ENCODE results near the gene ACTN3.
"Not testable (repeated sequence)": the region's sequence is repeated elsewhere in the genome, so short reads cannot be mapped to it uniquely, and the experiment has no call there.

The ACTN3 gene

DNA sequence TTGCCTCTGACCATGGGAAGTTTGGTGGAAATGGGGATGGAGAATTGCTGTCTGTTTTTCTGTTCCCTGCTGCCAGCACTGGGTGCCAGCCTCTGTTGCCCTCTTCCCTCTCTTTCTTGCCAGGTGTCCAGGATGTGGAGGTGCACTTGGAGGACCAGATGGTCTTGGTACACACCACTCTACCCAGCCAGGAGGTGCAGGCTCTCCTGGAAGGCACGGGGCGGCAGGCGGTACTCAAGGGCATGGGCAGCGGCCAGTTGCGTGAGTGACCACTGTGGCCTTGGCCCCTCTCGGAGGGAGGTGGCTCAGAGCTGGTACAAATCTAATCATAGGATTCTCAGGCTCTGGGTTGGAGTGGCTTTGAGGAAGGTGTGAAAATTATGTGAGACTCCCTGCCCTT, 52.3 kb downstream of the ACTN3 start:
- Histone ChIP-seq H3K79me2 (ENCODE audit: control insufficient read depth, insufficient read depth, low read length, unreplicated experiment) (no peaks in the 10 kb centered on the region), H3K4me3 (ENCODE audit: low read depth, low read length) (no peak overlapping the region), H3K27ac (ENCODE audit: low read depth, low read length) (no peak overlapping the region), H3K4me1 (ENCODE audit: control insufficient read depth, insufficient read depth, low read length, unreplicated experiment) (peaks cover 48% of the 10 kb centered on the region), H3K36me3 (ENCODE audit: insufficient read depth, low read length) (peaks cover 7% of the 10 kb centered on the region; the same call in 1 of the 2 replicates), H2AFZ (ENCODE audit: low read length, unreplicated experiment) (no peak overlapping the region), H3K27me3 (ENCODE audit: insufficient read depth, low read length) (no peaks in the 10 kb centered on the region)

- Histone ChIP-seq H3K27ac (ENCODE audit: low read depth, low read length) (peak overlapping the region; percentile 38), H3K27me3 (ENCODE audit: insufficient read depth, low read length) (no peaks in the 10 kb centered on the region), H2AFZ (ENCODE audit: low read length, unreplicated experiment) (no peak overlapping the region), H3K36me3 (ENCODE audit: insufficient read depth, low read length) (peaks cover 7% of the 10 kb centered on the region; the same call in 1 of the 2 replicates), H3K4me3 (ENCODE audit: low read depth, low read length) (no peak overlapping the region), H3K79me2 (ENCODE audit: control insufficient read depth, insufficient read depth, low read length, unreplicated experiment) (no peaks in the 10 kb centered on the region), H3K4me1 (ENCODE audit: control insufficient read depth, insufficient read depth, low read length, unreplicated experiment) (peaks cover 41% of the 10 kb centered on the region)
Measured at GRCh38 chr11:66600219-66600618, 53.5 kb downstream of the ACTN3 start.

GRCh38 chr11:66600631-66601233, 54.0 kb downstream of the ACTN3 start:
- Histone ChIP-seq H2AFZ (ENCODE audit: low read length, unreplicated experiment) (no peak overlapping the region), H3K79me2 (ENCODE audit: control insufficient read depth, insufficient read depth, low read length, unreplicated experiment) (no peaks in the 10 kb centered on the region), H3K27me3 (ENCODE audit: insufficient read depth, low read length) (no peaks in the 10 kb centered on the region), H3K4me3 (ENCODE audit: low read depth, low read length) (no peak overlapping the region), H3K36me3 (ENCODE audit: insufficient read depth, low read length) (peaks cover 8% of the 10 kb centered on the region; the same call in 1 of the 2 replicates), H3K27ac (ENCODE audit: low read depth, low read length) (peak overlapping the region; percentile 38), H3K4me1 (ENCODE audit: control insufficient read depth, insufficient read depth, low read length, unreplicated experiment) (peaks cover 36% of the 10 kb centered on the region)

GRCh38 chr11:66603072-66603471, 56.4 kb downstream of the ACTN3 start:
- H2AFZ ChIP-seq (ENCODE audit: low read length, unreplicated experiment): no peak overlapping the region
- peaks cover 10% of the 10 kb centered on the region; the same call in 1 of the 2 replicates for H3K36me3 ChIP-seq (ENCODE audit: insufficient read depth, low read length)
- no peak overlapping the region; the same call in 1 of the 2 replicates for H3K27ac ChIP-seq (ENCODE audit: low read depth, low read length)
- H3K4me3 ChIP-seq (ENCODE audit: low read depth, low read length): no peak overlapping the region
- H3K27me3 ChIP-seq (ENCODE audit: insufficient read depth, low read length): no peaks in the 10 kb centered on the region
- H3K4me1 ChIP-seq (ENCODE audit: control insufficient read depth, insufficient read depth, low read length, unreplicated experiment): peaks cover 44% of the 10 kb centered on the region
- no peaks in the 10 kb centered on the region for H3K79me2 ChIP-seq (ENCODE audit: control insufficient read depth, insufficient read depth, low read length, unreplicated experiment)

GRCh38 chr11:66604155-66604554, 57.5 kb downstream of the ACTN3 start:
- peaks cover 47% of the 10 kb centered on the region for H3K4me1 ChIP-seq (ENCODE audit: control insufficient read depth, insufficient read depth, low read length, unreplicated experiment)
- no peak overlapping the region for H2AFZ ChIP-seq (ENCODE audit: low read length, unreplicated experiment)
- no peak overlapping the region for H3K27ac ChIP-seq (ENCODE audit: low read depth, low read length)
- no peaks in the 10 kb centered on the region for H3K27me3 ChIP-seq (ENCODE audit: insufficient read depth, low read length)
- no peaks in the 10 kb centered on the region for H3K79me2 ChIP-seq (ENCODE audit: control insufficient read depth, insufficient read depth, low read length, unreplicated experiment)
- no peak overlapping the region for H3K4me3 ChIP-seq (ENCODE audit: low read depth, low read length)
- H3K36me3 ChIP-seq (ENCODE audit: insufficient read depth, low read length): peaks cover 8% of the 10 kb centered on the region; the same call in 1 of the 2 replicates

DNA sequence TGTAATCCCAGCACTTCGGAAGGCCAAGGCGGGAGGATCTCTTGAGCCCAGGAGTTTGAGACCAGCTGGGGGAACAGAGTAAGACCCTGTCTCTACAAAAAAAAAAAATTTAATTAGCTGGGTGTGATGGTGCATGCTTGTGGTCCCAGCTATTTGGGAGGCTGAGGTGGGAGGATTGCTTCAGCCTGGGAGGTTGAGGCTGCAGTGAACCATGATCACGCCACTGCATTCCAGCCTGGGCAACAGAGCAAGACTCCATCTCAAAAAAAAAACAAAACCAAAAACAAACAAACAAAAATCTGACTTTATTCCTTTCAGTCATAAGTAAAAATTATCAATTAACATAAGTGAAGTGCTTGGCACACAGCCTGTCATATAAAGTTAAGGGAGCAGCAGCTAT, 59.9 kb downstream of the ACTN3 start:
- H2AFZ ChIP-seq (ENCODE audit: low read length, unreplicated experiment); H3K36me3 ChIP-seq (ENCODE audit: insufficient read depth, low read length); H3K79me2 ChIP-seq (ENCODE audit: control insufficient read depth, insufficient read depth, low read length, unreplicated experiment); H3K27me3 ChIP-seq (ENCODE audit: insufficient read depth, low read length); H3K4me3 ChIP-seq (ENCODE audit: low read depth, low read length): not testable (repeated sequence)
- Histone ChIP-seq H3K27ac (ENCODE audit: low read depth, low read length) (peak overlapping the region; percentile 78), H3K4me1 (ENCODE audit: control insufficient read depth, insufficient read depth, low read length, unreplicated experiment) (peaks cover 30% of the 10 kb centered on the region)

DNA sequence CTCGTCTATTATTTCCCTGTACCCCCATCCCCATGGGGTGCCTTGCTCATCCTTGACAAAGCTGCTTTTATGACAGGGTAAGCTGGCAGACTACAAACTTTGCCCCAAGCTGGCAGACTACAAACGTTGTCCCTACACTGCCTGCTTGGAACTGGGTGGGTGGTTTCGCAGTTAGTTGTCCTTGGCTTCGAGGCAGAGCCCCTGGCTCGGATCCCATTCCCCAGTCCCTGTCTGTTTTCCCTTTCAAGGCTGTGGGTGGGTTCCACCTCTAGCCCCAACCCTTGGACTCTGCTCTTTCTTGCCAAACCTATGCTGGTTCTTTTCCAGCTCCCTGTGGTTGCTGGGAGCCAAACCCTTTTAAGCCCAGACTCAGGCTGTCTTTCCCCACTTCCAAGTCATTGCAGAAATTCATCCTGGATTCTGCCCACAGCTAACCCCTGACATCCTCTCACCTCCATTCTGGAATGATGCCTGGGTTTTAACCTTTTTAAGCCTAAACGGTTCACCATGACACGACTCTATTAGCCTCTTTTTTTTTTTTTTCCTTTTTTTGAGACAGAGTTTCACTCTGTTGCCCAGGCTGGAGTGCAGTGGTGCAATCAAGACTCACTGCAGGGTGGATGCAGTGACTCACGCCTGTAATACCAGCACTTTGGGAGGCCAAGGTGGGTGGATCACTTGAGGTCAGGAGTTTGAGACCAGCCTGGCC, 60.6 kb downstream of the ACTN3 start:
- H3K27ac ChIP-seq (ENCODE audit: low read depth, low read length): peak overlapping the region; percentile 78
- H3K4me3 ChIP-seq (ENCODE audit: low read depth, low read length): peak overlapping the region; percentile 29; the same call in 1 of the 2 replicates

DNA sequence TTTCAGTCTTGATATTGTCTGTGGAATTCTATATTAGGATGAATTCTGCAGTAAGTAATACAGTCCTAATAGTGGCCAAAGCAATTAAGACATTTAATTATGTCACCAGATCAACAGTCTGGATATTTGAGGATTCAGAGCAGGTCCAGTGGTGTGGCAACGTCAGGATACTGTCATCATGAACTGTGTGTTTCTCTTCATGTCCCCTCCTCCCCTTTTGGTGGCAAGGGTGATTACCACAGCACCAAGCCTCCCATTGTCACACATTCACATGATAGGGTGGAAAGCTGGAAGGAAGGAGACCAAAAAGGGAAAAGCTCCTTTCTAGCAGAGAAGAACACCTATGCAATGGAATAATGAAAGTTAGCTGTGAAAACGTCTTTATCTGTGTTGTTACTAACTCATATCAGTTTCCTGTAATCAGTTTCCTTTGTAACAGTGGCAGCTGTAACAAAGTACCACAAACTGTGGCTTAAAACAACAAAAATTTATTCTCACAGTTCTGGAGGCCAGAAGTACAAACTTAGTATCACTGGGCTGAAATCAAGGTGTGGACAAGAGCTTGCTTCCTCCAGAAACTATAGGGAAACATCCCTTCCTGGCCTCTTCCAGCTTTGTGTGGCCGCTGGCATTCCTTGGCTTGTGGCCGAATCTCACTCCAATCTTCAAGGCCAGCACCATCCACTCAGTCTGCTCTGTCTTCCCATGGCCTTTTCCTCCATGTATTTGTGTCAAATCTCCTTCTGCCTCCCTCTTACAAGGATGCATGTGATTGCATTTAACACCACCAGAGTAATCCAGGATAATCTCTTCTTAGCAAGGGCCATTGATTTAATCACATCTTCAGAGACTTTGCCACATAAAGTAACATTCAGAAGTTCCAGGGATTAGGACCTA, 63.3 kb downstream of the ACTN3 start:
- Histone ChIP-seq H3K27ac (ENCODE audit: low read depth, low read length) (no peak overlapping the region), H3K27me3 (ENCODE audit: insufficient read depth, low read length) (no peaks in the 10 kb centered on the region), H3K36me3 (ENCODE audit: insufficient read depth, low read length) (0 out of 2 replicates have a peak, but pooled peaks cover 3% of the 10 kb centered on the region), H2AFZ (ENCODE audit: low read length, unreplicated experiment) (no peak overlapping the region), H3K4me3 (ENCODE audit: low read depth, low read length) (no peak overlapping the region), H3K79me2 (ENCODE audit: control insufficient read depth, insufficient read depth, low read length, unreplicated experiment) (no peaks in the 10 kb centered on the region), H3K4me1 (ENCODE audit: control insufficient read depth, insufficient read depth, low read length, unreplicated experiment) (peaks cover 19% of the 10 kb centered on the region)

More for the DNA sequence above, 60.6 kb downstream of the ACTN3 start:
- peaks cover 23% of the 10 kb centered on the region for H3K4me1 ChIP-seq (ENCODE audit: control insufficient read depth, insufficient read depth, low read length, unreplicated experiment)
- H2AFZ ChIP-seq (ENCODE audit: low read length, unreplicated experiment): no peak overlapping the region
- H3K27me3 ChIP-seq (ENCODE audit: insufficient read depth, low read length): no peaks in the 10 kb centered on the region
- no peaks in the 10 kb centered on the region for H3K79me2 ChIP-seq (ENCODE audit: control insufficient read depth, insufficient read depth, low read length, unreplicated experiment)
- 0 out of 2 replicates have a peak, but pooled peaks cover 3% of the 10 kb centered on the region for H3K36me3 ChIP-seq (ENCODE audit: insufficient read depth, low read length)

DNA sequence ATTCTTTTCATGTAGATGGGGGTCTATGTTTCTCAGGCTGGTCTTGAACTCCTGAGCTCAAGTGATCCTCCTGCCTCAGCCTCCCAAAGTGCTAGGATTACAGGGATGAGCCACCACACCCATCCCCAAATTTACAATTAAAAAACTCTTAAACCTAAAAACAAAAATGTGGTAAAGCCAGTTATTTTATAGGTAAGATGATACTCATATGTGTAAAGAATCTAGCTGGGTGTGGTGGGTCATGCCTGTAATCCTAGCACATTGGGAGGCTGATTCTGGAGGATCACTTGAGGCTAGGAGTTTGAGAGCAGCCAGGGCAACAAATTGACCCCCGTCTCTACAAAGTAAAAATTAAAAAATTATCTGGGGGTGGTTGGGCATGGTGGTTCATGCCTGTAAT, 65.8 kb downstream of the ACTN3 start:
- Histone ChIP-seq H3K79me2 (ENCODE audit: control insufficient read depth, insufficient read depth, low read length, unreplicated experiment) (peaks cover 18% of the 10 kb centered on the region), H3K27me3 (ENCODE audit: insufficient read depth, low read length) (no peaks in the 10 kb centered on the region), H3K4me3 (ENCODE audit: low read depth, low read length) (no peak overlapping the region), H3K4me1 (ENCODE audit: control insufficient read depth, insufficient read depth, low read length, unreplicated experiment) (peaks cover 11% of the 10 kb centered on the region), H3K27ac (ENCODE audit: low read depth, low read length) (no peak overlapping the region), H3K36me3 (ENCODE audit: insufficient read depth, low read length) (peaks cover 2% of the 10 kb centered on the region; the same call in 1 of the 2 replicates), H2AFZ (ENCODE audit: low read length, unreplicated experiment) (no peak overlapping the region)

All from ACC112 (cell line).